B cell (primary cell): Measurements from ENCODE around the gene CLCF1. TPM values are rescaled to one million over a fixed set of nuclear protein-coding genes. Genes with fewer than 3 reads are reported as not detected.

Source experiments
- ATAC-seq: fragments of 200-7000 bp; cut with Tn5 transposase; one replicate; pipeline ENCODE4 v1.10.0; 2021; ENCODE audit warnings: low read depth, mild to moderate bottlenecking, moderate number of reproducible peaks, moderate library complexity
- CTCF ChIA-PET: fragments of 350-600 bp; sonication (Branson Sonifier 250); formaldehyde crosslinking; loops from one replicate; lab custom pipeline; 2021; ENCODE audit warnings: antibody characterized with exemption, inconsistent platforms; lab: Charles Lee
- POLR2A ChIA-PET: fragments of 350-600 bp; sonication (Branson Sonifier 250); formaldehyde crosslinking; loops from one replicate; lab custom pipeline; 2021; ENCODE audit warnings: antibody characterized with exemption; lab: Charles Lee
- DNase-seq: peaks from one replicate; pipeline ENCODE4 v3.0.0; 2013
- H2AFZ ChIP-seq: 2 replicates; pipeline ENCODE4 v1.6.1; 2012; ENCODE audit warnings: mild to moderate bottlenecking, low read depth, low read length; ENCODE audit not compliant: insufficient read depth, poor library complexity, severe bottlenecking
- H3K27ac ChIP-seq, 2 donors: 1 replicate in 1 of 2; 2 replicates in 1 of 2; pipeline ENCODE4 v1.5.1; 2012 to 2013; ENCODE audit warnings: low read length in 2 of 2, mild to moderate bottlenecking in 2 of 2, moderate library complexity in 1 of 2
- H3K27me3 ChIP-seq, 4 experiments: fragments of 200-600 bp in 1 of 4; sonication (generic) in 1 of 4; replicated peaks in 1 of 4; 1 replicate in 2 of 4; 2 replicates in 2 of 4; pipeline versions ENCODE4 v1.6.1 to v1.7.0; 2013 to 2016; ENCODE audit warnings: low read length in 3 of 4, mild to moderate bottlenecking in 2 of 4, mixed read lengths in 1 of 4, moderate library complexity in 1 of 4; ENCODE audit not compliant: insufficient read depth in 4 of 4, control insufficient read depth in 3 of 4; ENCODE audit errors: control extremely low read depth in 1 of 4
- H3K36me3 ChIP-seq, 2 experiments: replicated peaks in 1 of 2; 1 replicate in 1 of 2; 2 replicates in 1 of 2; pipeline versions ENCODE4 v1.6.1 to v1.7.1; 2013; ENCODE audit warnings: low read length in 1 of 2; ENCODE audit not compliant: insufficient read depth in 2 of 2, control insufficient read depth in 1 of 2; ENCODE audit errors: control extremely low read depth in 1 of 2, extremely low read depth in 1 of 2
- H3K4me1 ChIP-seq, 2 donors: fragments of 200-600 bp in 1 of 2; sonication (generic) in 1 of 2; 1 replicate in 1 of 2; 2 replicates in 1 of 2; pipeline versions ENCODE4 v1.5.1 to v1.6.1; 2013 to 2017; ENCODE audit warnings: low read length in 2 of 2; ENCODE audit not compliant: control insufficient read depth in 2 of 2, insufficient read depth in 2 of 2
- H3K4me2 ChIP-seq: replicated peaks from 2 replicates; pipeline ENCODE3; 2012; ENCODE audit warnings: mild to moderate bottlenecking, low read depth, low read length; ENCODE audit not compliant: poor library complexity, severe bottlenecking
- H3K4me3 ChIP-seq, 5 experiments: fragments of 200-600 bp in 1 of 5; sonication (generic) in 1 of 5; 1 replicate in 3 of 5; 2 replicates in 2 of 5; pipeline versions ENCODE4 v1.5.1 to v1.7.0; 2011 to 2016; ENCODE audit warnings: low read length in 4 of 5, mild to moderate bottlenecking in 4 of 5, low read depth in 2 of 5, control low read depth in 1 of 5, moderate library complexity in 1 of 5; ENCODE audit not compliant: insufficient read depth in 1 of 5; ENCODE audit errors: control extremely low read depth in 1 of 5, extremely low read depth in 1 of 5
- H3K79me2 ChIP-seq: fragments of 200-600 bp; sonication (generic); one replicate; pipeline ENCODE4 v1.6.0; 2016; ENCODE audit warnings: low read length; ENCODE audit not compliant: control insufficient read depth, insufficient read depth
- H3K9ac ChIP-seq: fragments of 200-600 bp; sonication (generic); 2 replicates; pipeline ENCODE4 v1.6.1; 2017; ENCODE audit warnings: mild to moderate bottlenecking, low read length, moderate library complexity
- H3K9me3 ChIP-seq, 3 donors: one replicate each; pipeline versions ENCODE4 v1.6.1 to v1.7.1; 2013; ENCODE audit warnings: low read length in 2 of 3; ENCODE audit not compliant: control insufficient read depth in 2 of 3, insufficient read depth in 1 of 3; ENCODE audit errors: control extremely low read depth in 1 of 3
- H4K20me1 ChIP-seq: 2 replicates; pipeline ENCODE4 v1.6.0; 2012; ENCODE audit warnings: mild to moderate bottlenecking, low read length; ENCODE audit not compliant: insufficient read depth, control insufficient read depth, poor library complexity, severe bottlenecking
- H3K27ac Mint-ChIP-seq: one replicate; pipeline ENCODE4 v1.8.0; 2021; ENCODE audit warnings: mixed read lengths
- H3K27me3 Mint-ChIP-seq: one replicate; pipeline ENCODE4 v1.8.0; 2021; ENCODE audit warnings: mixed read lengths
- H3K4me1 Mint-ChIP-seq: one replicate; pipeline ENCODE4 v1.8.0; 2021; ENCODE audit warnings: mixed read lengths
- H3K4me3 Mint-ChIP-seq: one replicate; pipeline ENCODE4 v1.8.0; 2021; ENCODE audit warnings: mixed read lengths
- H3K9me3 Mint-ChIP-seq: one replicate; pipeline ENCODE4 v1.8.0; 2022; ENCODE audit warnings: mixed read lengths; ENCODE audit not compliant: insufficient read depth
- CTCF ChIP-seq: fragments of 200-600 bp; IDR thresholded peaks from one replicate; pipeline ENCODE4 v1.8.0; 2022; ENCODE audit warnings: antibody characterized with exemption, mild to moderate bottlenecking
- EZH2 ChIP-seq: IDR thresholded peaks from 2 replicates; pipeline ENCODE4 v1.6.1; 2012; ENCODE audit warnings: borderline replicate concordance, low read depth, mild to moderate bottlenecking, moderate library complexity, low read length; ENCODE audit not compliant: insufficient read depth, poor library complexity, severe bottlenecking
- WGBS: methylation state at CpG from one replicate; pipeline ENCODE4 v1.1.5; 2013; ENCODE audit warnings: missing lambda C conversion rate; ENCODE audit not compliant: insufficient coverage; 5-methylcytosine and 5-hydroxymethylcytosine counted together
- intact Hi-C: fragments of 100-400 bp; cut with micrococcal nuclease; formaldehyde crosslinking; loops from one replicate; pipeline ENCODE4 v1.10.0; 2022
- polyA plus RNA-seq: library from polyadenylated mRNA; depleted of rRNA; stranded (reverse); fragments of >200 nt; gene quantifications from 2 replicates; pipeline ENCODE4 v1.2.3, GENCODE V29; 2012
- total RNA-seq, 2 donors: library from RNA; stranded (reverse); fragments of 120-200 nt in 1 of 2; gene quantifications; 1 replicate in 1 of 2; 2 replicates in 1 of 2; pipeline versions ENCODE4 v1.2.3 to v1.2.4, GENCODE V29; 2013 to 2022

The CLCF1 gene
- total and polyA plus RNA-seq, 2 donors (not counting 1 experiment from before 2014, with no cell fraction given): 29.1 to 44.6 TPM

DNA sequence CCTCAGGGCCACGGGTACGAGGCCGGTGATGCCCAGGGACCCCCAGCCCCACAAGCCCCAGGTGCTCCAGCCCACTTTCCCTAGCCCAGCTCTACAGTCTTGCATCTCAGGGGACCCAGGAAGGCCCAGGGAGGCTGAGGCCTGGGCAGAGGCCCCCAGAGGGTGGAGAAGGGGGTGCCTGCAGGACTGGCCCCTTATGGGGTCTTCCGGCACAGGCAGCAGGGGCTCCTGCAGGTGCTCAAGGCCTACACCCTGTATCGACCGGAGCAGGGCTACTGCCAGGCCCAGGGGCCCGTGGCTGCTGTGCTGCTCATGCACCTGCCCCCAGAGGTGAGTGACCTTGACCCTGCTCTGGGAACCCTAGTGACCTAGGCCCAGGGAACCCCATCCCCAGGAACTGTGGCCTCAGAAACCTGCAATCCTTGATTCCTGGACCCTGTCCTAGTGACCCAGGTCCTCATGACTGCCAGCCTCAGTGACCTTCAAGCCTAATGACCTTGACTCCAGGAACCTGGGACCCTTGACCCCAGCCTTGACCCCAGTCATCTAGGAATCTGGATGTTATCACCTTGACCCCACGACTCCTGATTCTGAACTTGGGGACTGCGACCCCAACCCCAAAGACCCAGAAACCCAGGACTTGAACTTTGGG lies 32.4 kb upstream of the CLCF1 start:
- H3K4me1 Mint-ChIP-seq: peaks cover 77% of the 10 kb centered on the region
- intact Hi-C loops: loop anchor here (10.0 kb wide), 1 partner anchor 179 kb away; the partner anchor contains the start of gene GSTP1

More for the DNA sequence above, 32.4 kb upstream of the CLCF1 start:
- ATAC-seq: no peak
- peak overlapping the region; percentile 89 for H3K4me2 ChIP-seq
- no peak overlapping the region for H2AFZ ChIP-seq
- H4K20me1 ChIP-seq: peaks cover 54% of the 10 kb centered on the region
- H3K79me2 ChIP-seq: peaks cover 78% of the 10 kb centered on the region
- H3K4me3 Mint-ChIP-seq: peak overlapping the region; percentile 93
- ChIA-PET CTCF (interaction anchor here (2.6 to 5.7 kb wide), 3 partner anchors 15 to 63 kb away, joined by 12 to 121 read pairs (median 64); partner anchors contain the start of gene TMEM134), POLR2A (interaction anchor here (2.7 to 6.8 kb wide), 7 partner anchors 7 to 62 kb away, joined by 8 to 195 read pairs (median 79); partner anchors contain the start of genes CARNS1, PTPRCAP, RPS6KB2 and TMEM134)
- peak overlapping the region; percentile 100 for H3K27ac Mint-ChIP-seq
- H3K9me3 ChIP-seq: peaks cover 0 to under 1% (median 0%) of the 10 kb centered on the region in 3 donors
- H3K27ac ChIP-seq: peak overlapping the region; percentile 34 to 83
- peaks cover 81 to 88% of the 10 kb centered on the region in 2 donors for H3K4me1 ChIP-seq
- no peaks in the 10 kb centered on the region for H3K27me3 Mint-ChIP-seq
- peak overlapping the region; percentile 89 for H3K9ac ChIP-seq
- DNase-seq: no peak
- peaks cover 0 to 50% of the 10 kb centered on the region in 2 experiments for H3K36me3 ChIP-seq
- 87% methylated on average over 8 of the region's 9 CpGs for WGBS
- no peaks in the 10 kb centered on the region for H3K27me3 ChIP-seq
- no peak for TF ChIP-seq CTCF
- no peak for TF ChIP-seq EZH2
- H3K4me3 ChIP-seq: peak overlapping the region in 4 of 5 experiments; percentile 92 to 99 (median 98)
- H3K9me3 Mint-ChIP-seq: no peaks in the 10 kb centered on the region
